ENCODE results near the gene ACOT13.
"Not testable (repeated sequence)": the region's sequence is repeated elsewhere in the genome, so short reads cannot be mapped to it uniquely, and the experiment has no call there.

The ACOT13 gene

DNA sequence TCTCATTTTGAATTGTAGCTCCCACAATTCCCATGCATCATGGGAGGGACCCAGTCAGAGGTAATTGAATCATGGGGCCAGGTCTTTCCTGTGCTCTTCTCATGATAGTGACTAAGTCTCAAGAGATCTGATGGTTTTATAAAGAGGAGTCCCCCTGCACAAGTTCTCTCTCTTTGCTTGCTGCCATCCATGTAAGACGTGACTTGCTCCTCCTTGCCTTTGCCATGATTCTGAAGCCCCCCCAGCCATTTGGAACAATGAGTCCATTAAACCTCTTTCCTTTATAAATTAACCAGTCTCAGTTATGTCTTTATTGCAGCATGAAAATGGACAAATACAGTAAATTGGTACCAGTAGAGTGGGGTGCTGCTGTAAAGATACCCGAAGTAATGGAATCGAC, 63.8 kb downstream of the ACOT13 start:
- DNase-seq (ENCODE audit: low spot score): not testable (repeated sequence)

DNA sequence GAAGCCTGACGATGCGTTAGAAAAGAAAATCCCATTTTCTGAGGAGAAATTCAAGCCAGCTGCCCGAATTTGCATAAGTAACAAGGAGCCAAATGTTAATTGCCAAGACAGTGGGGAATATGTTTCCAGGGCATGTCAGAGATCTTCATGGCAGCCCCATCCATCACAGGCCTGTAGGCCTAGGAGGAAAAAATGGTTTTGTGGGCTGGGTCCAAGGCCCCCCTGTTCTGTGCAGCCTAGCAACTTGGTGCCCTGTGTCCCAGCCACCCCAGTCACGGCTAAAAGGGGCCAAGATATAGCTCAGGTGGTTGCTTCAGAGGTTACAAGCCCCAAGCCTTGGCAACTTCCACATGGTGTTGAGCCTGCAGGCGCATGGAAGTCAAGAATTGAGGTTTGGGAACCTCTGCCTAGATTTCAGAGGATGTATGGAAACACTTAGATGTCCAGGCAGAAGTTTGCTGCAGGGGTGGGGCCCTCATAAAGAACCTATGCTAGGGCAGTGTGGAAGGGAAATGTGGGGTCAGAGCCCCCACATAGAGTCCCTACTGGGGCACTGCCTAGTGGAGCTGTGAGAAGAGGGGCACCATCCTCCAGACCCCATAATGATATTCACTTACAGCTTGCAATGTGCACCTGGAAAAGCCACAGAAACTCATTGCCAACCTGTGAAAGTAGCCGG, 64.7 kb downstream of the ACOT13 start:
- DNase-seq (ENCODE audit: low spot score): not testable (repeated sequence)

DNA sequence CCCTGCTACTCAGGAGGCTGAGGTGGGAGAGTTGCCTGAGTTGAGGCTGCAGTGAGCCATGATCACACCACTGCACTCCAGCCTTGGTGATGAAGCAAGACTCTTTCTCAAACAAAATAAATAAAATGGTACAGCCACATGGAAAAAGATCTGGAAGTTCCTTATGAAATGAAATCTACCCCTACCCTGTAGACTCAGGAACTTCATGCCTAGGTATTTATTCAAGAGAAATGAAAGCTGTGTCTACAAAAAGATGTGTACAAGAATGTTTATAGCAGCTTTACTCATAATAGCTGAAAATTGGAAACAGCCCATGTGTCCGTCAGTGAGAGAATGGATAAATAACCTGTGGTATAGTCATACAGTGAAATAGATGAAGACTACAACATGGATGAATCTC, 67.3 kb downstream of the ACOT13 start:
- no peak for DNase-seq (ENCODE audit: low spot score)

DNA sequence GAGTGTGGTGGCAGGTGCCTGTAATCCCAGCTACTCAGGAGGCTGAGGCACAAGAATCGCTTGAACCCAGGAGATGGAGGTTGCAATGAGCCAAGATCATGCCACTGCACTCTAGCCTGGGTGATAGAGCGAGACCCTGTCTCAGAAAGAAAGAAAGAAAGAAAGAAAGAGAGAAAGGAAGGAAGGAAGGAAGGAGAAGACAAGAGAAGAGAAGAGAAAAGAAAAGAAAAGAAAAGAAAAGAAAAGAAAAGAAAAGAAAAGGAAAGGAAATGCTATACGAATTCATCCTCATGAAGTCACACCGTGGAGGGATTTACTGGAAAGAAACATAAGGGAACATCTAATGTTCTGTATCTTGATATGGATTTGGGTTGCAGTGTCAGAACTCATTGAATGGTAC, 67.8 kb downstream of the ACOT13 start:
- not testable (repeated sequence) for DNase-seq (ENCODE audit: low spot score)

DNA sequence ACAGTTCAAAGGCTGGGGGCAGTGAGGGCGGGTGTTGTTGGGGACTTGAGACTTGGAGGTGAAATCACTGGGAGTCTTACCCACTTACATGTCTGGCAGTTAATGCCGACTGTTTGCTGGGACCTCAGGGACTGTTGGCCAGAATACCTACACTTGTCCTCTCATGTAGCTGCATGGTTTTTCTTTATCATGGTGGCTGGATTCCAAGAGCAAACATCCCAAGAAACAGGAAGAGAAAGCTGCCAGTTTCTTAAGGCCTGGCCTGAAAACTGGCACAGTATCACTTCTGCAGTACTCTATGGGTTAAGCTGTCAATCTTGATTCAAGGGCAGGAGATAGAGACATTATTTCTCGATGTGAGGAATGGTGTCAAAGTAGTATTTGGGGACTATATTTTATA, 71.9 kb downstream of the ACOT13 start:
- DNase-seq (ENCODE audit: low spot score): no peak

DNA sequence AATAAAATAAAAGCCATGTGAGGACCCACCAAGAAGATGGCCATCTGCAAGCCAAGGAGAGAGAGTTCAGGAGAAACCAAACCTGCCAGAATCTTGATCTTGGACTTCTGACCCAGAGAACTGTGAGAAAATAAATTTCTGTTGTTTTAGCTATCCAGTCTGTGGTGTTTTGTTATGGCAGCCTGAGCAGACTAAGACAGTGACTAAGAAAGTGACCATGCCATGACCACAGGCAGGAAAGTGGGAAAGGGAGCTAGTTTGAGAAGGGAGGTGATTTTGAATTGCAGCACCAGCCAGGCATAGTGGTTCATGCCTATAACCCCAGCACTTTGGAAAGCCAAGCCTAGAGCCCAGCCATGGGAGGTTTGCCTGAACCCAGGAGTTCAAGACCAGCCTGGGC, 74.0 kb downstream of the ACOT13 start:
- DNase-seq (ENCODE audit: low spot score): no peak

DNA sequence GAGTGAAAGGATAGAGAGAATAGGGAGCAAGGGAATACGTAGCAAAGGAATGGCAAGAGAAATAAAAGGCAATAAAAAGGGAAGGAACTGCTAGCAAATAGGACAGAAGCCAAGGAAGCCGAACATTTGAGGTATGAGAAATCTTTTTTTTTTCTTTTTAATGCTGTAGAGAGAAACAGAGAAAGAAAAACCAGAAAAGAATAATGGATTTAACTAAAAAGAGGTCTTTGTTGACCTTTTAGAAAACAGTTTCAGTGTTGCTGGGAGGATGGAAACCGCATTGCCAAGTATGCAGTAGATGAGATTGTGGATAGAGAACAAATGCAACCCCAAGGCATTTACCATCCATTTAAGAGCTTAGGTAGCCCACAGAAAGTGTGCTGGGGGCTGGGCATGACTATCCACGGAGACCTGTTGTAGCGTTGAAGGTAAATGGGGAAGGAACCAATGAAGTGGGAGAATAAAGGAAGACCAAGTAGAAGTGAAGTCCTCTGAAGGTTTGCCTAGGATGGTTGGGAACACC, 75.4 kb downstream of the ACOT13 start:
- no peak for DNase-seq (ENCODE audit: low spot score)

DNA sequence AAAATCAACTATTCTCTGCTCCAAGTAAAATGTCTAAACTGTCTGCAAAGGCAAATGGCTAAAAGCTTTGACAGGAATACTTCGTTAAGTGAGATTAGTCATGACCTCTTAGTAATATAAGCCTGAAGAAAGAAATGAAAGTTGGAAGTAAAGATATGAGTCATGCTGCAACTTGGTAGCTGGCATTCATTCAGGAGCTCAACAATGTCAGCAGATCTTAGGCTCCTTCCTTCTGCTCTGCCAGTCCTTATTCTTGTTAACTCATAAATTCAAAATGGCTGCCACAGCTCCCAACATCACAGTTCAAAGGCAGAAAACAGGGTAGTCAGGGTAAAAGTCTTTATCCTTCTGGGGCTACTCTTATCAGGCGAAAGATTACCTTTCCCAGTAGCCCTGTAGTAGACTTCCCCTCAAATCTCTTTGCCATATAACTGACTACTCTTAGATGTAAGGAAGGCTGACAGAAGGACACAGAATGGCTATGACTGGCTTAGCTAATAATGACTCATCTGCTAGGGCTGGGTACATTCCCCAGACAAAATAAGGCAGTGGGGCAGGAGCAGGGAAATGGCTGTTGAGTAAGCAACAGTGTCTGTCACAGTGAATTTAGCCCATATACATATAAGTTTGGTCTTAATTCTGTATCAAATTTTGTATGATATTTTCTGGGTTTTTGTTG, 76.5 kb downstream of the ACOT13 start:
- DNase-seq (ENCODE audit: low spot score): peak; percentile 97

DNA sequence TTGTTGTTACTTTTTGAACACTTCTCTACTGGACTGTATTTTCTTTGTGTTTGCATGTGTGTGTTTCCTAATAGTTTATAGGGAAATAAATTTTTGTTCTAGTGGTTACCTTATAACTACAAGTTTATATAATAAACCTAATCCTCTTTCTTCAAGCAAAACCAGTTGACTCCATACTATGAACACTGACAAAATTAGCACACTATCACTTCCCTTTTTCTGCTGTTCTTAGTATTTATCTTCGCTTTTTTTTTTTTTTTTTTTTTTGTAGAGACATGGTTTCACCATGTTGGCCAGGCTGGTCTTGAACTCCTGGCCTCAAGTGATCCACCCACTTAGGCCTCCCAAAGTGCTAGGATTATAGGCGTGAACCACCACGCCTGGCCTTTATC, 77.1 kb downstream of the ACOT13 start:
- DNase-seq (ENCODE audit: low spot score): no peak

DNA sequence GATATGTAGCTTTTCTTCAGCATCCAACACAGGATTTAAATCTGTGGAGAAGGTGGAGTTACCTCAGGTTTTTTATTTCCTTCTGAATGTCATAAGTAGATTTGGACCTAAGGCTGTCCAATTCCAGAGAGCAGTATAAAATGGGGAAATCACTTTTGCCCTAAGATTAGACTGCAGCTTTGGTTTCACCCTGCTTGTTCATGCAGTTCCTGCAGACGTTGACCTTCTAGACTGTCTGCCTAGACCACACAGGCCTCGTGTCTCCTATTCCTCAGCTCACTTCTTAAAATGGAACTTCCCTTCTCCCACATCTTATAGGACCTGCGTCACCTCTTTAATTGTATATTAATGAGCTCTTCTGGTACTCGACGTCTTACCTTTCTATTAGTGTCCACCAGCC, 78.0 kb downstream of the ACOT13 start:
- no peak for DNase-seq (ENCODE audit: low spot score)

DNA sequence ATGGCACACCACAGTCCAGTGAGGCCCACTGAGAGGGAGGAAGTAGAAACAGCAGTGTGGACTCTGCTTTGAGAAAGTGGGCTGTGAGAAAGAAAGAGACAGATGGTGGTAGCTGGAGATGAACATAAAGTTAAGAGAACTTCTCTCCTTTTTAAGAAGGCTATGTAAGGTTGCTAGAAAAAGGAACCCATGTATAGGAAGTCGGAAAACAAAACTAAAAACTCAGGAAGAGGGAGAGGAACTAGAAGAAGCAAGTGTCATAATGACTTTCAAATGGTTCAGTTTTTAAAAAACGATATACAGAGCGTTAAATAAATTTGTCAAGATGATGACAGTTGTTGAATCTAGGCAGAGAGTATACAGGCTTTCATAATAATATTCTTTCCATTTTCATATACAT, 82.4 kb downstream of the ACOT13 start:
- DNase-seq (ENCODE audit: low spot score): no peak

DNA sequence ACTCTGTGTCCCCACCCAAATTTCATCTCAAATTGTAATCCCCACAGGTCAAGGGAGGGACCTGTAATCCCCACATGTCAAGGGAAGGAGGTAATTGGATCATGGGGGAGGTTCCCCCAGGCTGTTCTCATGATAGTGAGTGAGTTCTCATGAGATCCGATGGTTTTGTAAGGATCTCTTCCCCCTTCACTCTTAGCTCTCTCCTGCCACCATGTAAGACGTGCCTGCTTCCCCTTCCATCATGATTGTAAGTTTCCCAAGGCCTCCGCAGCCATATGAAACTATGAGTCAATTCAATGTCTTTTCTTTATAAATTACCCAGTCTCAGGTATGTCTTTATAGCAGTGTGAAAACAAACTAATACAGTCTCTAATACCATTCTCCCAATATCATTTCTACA, 84.0 kb downstream of the ACOT13 start:
- DNase-seq (ENCODE audit: low spot score): not testable (repeated sequence)

DNA sequence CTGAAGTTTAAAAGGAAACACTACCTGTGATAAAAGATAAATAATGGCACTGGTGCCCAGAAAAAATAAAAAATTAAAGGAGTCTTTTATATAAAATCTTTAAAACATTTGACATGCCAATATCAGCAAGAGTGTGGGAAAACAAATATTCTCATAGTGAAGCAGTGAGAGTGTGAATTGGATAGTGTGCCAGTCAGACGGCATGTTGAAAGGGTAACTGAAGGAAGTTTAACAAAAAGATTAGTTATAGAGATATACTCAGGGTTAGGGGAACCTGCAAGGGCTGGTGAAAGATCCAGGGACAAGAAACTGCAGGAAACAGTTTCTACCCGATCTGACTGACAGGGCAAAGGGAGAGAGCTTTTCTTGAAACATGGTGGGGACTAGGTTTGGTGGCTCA, 85.6 kb downstream of the ACOT13 start:
- DNase-seq (ENCODE audit: low spot score): no peak

DNA sequence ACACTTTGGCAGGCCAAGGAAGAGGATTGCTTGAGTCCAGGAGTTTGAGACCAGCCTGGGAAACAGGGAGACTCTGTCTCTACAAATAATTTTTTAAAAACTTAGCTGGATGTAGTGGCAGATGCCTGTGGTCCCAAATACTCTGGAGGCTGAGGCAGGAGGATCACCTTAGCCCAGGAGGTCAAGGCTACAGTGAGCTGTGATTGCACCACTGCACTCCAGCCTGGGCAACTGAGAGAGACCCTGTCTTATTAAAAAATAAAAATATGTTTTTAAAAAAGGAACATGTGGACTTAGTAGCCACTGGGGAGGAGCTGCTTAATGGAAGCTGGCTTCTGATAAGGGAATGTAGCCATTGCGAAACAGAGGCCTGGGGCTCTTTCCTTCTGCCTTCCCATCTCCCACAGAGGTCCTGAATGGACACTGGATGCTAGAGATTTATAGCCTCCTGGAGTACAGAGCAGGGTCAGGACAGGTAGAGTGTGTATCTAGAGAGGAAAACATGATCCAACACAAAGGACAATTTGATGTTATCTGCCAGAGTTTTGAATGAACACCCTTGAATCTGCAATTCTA, 86.1 kb downstream of the ACOT13 start:
- no peak for DNase-seq (ENCODE audit: low spot score)

DNA sequence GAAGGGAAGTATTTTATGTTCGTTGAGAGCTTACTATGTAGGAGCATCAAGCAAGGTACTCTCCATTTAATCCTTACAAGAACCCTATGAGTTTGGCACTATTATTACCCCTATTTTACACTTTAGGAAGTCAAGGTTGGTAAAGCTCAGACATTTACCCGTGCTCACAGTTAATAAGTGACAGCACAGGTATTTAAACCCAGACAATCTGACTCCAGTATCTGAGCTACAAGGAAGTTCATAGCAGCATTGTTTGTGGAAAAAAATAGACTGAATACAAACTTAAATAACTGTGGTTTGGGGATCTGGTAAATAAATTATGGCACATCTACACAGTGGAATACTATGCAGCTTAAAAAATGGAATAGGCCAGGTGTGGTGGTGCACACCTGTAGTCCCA, 86.7 kb downstream of the ACOT13 start:
- no peak for DNase-seq (ENCODE audit: low spot score)

DNA sequence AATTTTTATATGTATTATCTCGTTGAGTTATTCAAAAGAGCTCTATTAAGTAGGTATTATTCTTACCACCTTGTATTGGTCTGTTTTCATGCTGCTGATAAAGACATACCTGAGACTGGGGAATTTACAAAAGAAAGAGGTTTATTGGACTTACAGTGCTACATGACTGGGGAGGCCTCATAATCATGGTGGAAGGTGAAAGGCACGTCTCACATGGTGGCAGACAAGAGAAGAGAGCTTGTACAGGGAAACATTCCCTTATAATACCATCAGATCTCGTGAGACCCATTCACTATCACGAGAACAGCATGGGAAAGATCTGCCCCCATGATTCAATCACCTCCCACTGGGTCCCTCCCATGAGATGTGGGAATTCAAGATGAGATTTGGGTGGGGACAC, 87.5 kb downstream of the ACOT13 start:
- DNase-seq (ENCODE audit: low spot score): not testable (repeated sequence)

All from COLO829 (cell line).